NCI-H2227 (cell line): ENCODE results near the gene PAQR4.
A peak's percentile ranks its signal among the peaks of the same experiment; 100 is the strongest.

Experiments used
- DNase-seq: peaks from one replicate; lab custom pipeline; 2025; ENCODE audit not compliant: unreplicated experiment; lab: John Stamatoyannopoulos, UW

The PAQR4 gene

DNA sequence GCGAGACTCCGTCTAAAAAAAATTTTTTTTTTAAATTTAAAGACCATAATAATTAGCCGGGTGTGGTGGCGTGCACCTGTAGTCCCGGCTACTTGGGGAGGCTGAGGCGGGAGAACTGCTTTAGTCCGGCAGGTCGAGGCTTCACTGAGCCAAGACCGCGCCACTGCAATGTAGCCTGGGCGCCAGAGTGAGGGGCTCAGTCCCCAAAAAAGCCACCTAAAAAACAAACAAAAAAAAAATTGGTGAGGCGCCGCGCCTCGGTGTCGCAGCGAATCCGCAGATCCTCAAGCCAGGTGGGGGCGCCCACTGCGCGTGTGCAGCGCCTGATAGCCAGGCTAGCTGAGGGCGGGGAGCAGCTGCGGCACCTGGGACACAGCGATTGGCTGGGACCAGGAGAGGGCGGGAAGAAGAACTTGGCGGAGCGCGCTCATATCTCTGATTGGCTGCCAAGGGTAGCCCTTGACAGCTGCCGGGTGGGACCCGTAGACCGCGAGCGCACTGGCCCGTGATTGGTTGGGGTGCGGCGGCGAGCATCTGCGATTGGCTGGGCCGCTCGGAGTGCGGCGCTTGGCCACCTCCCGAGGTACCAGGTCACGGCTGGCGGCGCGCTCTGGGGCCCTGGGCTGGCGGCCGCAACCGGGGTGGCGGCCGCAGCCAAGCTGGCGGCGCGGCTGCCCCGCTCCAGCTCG, 34.6 kb downstream of the PAQR4 start:
- DNase-seq, result peak; percentile 99

DNA sequence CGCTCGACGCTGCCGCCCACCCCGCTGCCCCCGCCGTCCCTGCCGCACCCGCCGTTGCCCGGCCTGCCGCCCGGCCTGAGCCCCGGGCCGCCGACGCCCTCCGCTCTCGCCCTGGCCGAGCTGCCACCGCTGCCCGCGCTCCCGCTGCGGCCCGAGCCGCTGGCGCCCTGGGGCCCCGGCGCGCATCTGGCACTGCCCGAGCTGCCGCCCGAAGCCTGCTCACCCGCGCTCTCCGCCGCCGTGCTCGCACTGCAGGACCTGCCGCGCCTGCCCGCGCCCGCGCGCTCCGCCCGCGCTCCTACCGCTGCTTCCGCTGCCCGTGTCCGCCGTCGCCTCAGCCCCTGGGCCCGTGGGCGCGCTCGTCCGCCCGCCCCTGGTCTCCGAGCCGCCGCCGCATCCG, 35.2 kb downstream of the PAQR4 start:
- peak; percentile 41 for DNase-seq

GRCh38 chr16:3004781-3005284, 35.7 kb downstream of the PAQR4 start:
- DNase-seq, result peak; percentile 22

GRCh38 chr16:3007059-3007956, 38.2 kb downstream of the PAQR4 start:
- no peak for DNase-seq

GRCh38 chr16:3007957-3008689, 39.0 kb downstream of the PAQR4 start:
- no peak for DNase-seq

- DNase-seq, result no peak
Observed at GRCh38 chr16:3008690-3009037, 39.5 kb downstream of the PAQR4 start.

DNA sequence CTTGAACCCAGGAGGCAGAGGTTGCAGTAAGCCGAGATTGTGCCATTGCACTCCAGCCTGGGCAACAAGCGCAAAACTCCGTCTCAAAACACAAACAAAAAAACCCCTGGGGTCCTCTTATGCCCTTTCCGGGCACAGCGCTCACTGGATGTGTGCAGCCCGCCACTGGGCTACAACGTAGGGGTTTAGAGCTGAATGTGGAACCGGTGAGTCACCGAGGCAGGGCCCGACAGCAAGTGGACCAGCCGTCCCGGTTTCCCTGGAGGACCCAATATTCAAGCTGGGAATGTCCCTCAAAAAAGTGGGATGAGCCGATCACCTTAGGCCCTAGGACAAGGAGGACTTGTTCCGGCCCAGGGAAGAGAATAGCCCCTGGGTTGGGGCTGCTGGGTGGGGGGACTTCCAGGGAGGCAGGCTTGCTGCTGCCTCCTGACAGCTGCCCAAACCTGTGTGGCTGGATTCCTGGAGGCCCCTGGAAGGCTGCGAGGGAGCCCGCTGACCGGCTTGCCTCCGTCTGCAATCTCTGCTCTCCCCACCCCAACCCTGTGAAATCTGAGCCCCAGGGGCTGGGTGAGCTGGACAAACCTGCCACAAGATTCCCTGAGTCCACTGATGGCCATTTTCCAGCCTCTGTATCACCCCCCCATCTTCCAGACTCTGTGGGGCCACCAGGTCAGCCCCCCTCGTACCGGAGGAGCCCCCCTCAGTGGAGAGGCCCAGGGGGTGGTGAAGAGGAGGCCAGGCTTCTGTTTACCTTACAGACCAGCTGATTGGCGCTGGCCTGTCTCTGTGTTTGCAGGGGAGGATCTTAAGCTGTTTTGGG, 40.6 kb downstream of the PAQR4 start:
- DNase-seq, result no peak

- DNase-seq, result no peak
Observed at GRCh38 chr16:3010510-3010909, 41.4 kb downstream of the PAQR4 start.

DNA sequence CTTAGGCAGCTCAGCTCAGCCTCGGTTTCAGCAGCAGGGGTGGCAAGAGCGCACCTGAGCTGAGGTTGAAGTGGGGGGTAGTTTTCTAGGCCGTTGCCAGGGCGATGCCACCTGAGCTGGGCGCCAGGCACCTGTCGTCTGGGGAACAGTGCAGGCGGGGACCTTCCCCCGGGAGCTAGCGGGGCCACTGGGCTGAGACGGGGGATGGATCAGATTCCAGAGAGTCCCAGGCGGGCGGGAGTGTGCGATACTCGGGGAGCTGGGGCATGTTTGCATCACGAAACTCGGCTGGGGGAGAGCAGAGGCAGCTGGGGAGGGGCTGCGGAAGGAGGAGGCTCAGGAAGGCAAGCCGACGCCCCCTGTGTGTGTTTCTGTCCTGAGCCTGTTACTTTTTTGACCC, 43.1 kb downstream of the PAQR4 start:
- DNase-seq, result no peak

DNA sequence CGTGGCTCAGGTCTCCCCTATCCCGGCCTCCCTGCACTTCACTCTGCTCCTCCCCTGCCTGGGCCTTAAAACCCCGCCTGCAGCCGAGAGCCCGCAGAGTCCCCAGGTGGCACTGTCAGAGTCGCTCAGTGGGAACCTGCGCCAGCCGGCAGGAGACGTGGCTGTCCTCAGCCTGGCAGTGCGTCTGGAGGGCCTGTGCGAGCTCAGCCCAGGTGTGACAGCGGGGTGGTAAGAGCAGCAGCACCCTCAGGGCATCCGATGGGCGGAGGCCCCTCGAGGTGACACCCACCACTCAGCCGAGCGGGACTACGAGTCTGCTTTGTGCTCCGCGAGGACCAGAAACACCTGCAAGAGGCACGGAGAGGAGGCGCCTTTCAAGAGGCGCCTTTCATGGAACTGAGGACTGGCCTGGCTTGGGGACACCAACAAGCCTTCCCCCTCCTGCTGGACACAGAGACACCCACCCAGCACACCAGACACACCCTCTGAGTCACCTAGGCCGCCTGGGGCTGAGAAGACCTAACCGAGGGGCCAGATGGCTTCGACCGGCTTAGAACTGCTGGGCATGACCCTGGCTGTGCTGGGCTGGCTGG, 43.8 kb downstream of the PAQR4 start, which contains the start of gene CLDN9:
Gene CLDN9 (plus strand): TSS at position 96 of the 593 bp plus-strand sequence. CDS start 440 bp downstream, at position 536.
- DNase-seq, result no peak

DNA sequence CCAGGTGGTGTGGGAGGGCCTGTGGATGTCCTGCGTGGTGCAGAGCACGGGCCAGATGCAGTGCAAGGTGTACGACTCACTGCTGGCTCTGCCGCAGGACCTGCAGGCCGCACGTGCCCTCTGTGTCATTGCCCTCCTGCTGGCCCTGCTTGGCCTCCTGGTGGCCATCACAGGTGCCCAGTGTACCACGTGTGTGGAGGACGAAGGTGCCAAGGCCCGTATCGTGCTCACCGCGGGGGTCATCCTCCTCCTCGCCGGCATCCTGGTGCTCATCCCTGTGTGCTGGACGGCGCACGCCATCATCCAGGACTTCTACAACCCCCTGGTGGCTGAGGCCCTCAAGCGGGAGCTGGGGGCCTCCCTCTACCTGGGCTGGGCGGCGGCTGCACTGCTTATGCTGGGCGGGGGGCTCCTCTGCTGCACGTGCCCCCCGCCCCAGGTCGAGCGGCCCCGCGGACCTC, 44.4 kb downstream of the PAQR4 start:
- DNase-seq, result no peak

GRCh38 chr16:3013998-3014690, 45.0 kb downstream of the PAQR4 start:
- DNase-seq, result no peak

DNA sequence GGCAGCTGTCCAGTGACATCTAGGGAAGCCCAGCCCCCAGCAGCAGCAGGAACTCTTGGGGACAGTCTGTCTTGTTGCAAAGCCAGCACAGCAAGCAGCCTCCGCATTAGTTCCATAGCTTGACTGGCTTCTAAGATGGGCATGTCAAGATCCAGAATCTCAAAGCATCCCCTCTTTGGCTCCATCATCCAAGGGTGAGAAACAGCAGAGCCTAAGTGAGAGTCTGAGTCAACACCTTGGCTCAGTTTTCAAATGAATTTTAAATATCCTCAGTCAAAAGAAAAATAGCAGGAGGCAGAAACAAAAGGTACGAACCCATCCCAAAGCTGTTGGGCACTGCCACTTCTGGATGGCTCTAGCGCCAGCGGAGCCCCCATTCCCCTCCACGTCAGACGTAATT, 45.8 kb downstream of the PAQR4 start:
- no peak for DNase-seq

DNA sequence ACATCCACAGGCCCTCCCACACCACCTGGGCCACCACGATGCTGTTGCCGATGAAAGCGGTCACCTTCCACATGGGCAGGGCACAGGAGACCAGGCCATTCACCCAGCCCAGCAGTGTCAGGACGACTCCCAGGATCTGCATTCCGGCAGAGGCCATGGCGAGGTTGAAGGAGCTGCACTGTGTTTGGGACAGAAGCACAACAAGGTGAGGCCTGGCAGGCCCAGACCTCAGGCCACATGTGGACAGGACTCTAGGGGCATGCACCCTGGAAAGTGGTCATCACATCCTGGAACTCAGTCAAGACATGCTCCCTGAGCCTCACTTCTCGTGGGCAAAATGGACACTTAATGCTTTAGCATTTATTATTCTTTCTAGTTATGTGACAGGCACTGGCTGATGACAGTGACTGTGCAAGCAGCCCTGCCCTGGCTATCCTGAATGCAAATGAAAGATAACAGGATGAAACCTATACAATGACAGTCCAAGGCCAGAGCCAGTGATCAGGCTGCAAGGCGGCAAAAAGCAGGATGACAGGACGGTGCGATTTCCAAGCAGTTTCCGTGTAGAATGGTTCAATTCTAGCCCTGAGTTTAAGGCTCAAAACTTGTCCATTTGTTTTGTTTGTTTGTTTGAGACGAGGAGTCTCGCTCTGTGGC, 46.8 kb downstream of the PAQR4 start:
- DNase-seq, result no peak

DNA sequence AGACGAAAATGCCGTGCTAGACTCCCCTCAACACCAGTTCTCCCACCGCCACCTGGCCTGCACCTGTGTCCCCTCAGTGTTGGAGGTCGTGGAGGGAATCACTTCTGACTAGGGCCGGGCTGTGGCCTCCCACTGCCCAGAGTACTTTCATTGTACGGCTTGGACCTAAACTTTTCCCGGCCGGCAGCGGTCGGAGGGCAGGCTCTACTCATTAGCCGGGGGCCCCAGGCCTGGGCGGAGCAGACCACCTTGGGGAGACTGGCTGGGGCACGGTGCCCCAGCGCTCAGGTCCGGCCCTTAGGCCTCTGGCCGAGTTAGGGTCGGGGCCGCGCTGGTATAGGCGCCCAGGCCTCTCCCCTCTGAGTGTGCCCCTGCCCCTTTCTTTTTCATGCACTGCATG, 48.2 kb downstream of the PAQR4 start:
- no peak for DNase-seq

GRCh38 chr16:3017794-3018506, 48.8 kb downstream of the PAQR4 start, which contains the start of gene CLDN6:
CLDN6 (minus strand) TSS chr16:3018183; CDS start chr16:3016021, 2,162 bp downstream.
- DNase-seq, result no peak

- no peak for DNase-seq
Observed at GRCh38 chr16:3019594-3020246, 50.6 kb downstream of the PAQR4 start.

- peak; percentile 87 for DNase-seq
Observed at GRCh38 chr16:3020247-3020603, 51.1 kb downstream of the PAQR4 start, which contains the start of gene TNFRSF12A. TNFRSF12A (plus strand) TSS chr16:3020368; CDS start chr16:3020398, 30 bp downstream.
